HG02852 (cell line): Measurements from ENCODE around the gene SH3RF1.
"Not testable (repeated sequence)": the region's sequence is repeated elsewhere in the genome, so short reads cannot be mapped to it uniquely, and the experiment has no call there.

Source experiments
- ATAC-seq: cut with Tn5 transposase; IDR thresholded peaks from one replicate; pipeline ENCODE4 v1.9.1; 2021; ENCODE audit warnings: mild to moderate bottlenecking, moderate library complexity; ENCODE audit not compliant: unreplicated experiment

Gene SH3RF1

DNA sequence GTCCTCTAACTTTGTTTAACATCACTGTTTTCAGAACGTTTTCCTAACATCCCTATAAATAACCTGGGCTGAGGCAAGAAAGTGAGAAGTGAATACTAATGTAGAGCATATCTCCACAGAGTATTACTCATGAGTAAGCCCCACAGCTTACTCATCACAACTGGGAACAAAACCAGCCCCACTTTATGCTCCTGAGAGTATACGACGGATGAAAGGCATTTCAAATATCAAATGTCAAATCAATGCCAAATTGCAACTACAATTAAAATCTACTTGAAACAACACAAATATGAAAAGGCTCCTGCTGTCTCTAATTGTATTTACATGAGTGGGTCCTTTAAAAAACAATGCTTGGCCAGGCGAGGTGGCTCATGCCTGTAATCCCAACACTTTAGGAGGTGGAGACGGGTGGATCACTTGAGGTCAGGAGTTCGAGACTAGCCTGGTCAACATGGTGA, 41.2 kb downstream of the SH3RF1 start:
- ATAC-seq = no peak

DNA sequence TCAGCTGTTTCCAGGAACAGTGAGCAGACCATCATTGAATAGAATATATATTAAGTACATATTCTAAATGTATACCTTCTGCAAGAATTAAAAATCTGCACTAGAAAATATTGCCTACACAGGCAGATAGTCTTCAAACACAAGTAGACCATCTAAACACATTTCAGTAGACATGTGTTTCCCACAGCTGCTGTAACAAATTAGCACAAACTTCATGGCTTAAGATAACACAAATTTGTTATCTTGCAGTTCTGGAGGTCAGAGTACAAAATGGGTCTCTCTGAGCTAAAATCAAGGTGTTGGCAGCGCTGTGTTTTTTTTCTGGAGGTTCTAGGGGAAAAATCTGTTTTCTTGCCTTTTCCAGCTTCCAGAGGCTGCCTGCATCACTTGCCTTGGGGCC, 42.7 kb downstream of the SH3RF1 start:
- no peak for ATAC-seq

DNA sequence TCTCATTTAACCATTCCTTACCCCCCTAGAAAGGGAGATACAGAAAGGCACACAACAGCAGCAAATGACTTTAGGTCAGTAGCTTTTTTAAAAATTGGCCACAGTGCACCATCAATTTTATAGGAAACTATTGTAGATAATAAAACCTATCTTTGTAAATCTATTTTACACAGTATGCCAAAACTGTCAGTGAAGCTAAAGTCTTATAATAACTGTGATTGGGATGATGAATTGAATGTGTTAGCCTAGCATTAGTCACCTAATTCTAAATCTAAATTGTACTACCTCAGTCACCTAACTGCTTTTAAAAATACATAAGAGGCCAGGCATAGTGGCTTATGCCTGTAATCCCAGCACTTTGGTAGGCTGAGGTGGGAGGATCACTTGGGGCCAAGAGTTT, 44.2 kb downstream of the SH3RF1 start:
- ATAC-seq = no peak

DNA sequence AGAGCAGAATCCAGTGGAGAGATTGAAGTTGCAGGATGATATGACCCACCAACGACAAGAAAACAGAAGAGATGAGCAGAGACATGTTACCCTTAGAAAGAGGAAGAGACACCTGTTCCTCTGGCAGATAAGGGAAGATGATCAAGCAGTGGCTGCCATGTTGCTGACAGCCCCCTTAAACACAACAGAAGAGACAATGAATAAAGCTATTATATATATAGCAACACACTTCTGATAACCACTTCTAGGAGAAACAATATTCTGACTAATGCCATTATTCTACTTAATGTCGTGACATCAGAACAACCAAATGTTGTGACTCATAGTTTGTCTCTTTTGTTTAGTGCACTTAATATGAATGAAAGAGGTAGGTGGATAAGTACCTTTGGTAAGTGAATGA, 44.9 kb downstream of the SH3RF1 start:
- ATAC-seq = peak; percentile 46

DNA sequence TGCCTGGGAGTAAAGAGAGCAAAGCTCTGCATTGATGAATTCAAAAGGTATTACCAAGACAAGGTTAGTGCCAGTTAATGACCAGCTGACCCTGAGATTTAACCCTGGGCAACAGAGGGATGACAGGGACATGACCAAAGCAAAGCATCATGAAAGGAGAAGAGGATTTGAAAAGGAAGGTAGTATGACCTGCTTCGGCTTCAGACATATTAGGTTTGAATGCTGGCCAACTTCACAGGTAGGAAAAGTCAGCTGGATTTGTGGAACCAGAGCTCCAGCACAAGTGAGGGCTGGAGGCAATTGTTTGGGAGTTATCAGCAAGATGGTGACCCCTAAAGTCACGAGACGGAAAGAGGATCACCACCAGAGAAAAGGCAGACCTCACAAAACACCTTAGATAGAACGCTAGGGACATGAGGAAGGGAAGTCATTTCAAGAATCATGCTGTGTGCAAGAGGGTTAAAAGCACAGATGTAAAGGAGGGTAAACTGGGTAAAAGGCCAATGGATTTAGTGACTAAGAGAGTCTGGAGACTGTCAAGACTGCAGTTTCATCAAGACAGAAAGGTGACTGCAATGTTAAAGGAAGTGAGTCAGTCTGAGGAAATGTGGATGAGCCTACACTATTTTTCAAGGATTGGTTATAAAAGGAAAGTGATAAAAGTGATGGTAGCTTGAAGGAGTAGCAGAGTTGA, 45.6 kb downstream of the SH3RF1 start:
- peak; percentile 50 for ATAC-seq

DNA sequence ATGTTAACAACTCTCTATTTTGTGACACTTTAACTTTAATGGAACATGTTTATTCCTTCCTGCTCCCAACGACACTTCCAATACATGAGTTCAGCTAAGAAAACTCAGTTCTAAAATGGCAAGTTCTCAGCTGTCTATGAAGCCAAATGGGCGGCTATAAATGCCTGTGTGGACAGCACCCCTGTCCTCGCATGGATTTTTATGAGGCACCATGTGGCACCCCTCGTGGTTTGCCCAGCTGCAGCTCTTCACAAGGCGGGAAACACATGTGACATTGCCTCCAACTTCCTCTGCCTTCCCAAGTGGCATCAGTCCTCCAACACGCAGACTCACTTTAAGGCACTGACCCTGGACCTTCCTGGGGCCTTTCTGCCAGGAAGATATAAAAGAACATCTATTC, 48.0 kb downstream of the SH3RF1 start:
- no peak for ATAC-seq

DNA sequence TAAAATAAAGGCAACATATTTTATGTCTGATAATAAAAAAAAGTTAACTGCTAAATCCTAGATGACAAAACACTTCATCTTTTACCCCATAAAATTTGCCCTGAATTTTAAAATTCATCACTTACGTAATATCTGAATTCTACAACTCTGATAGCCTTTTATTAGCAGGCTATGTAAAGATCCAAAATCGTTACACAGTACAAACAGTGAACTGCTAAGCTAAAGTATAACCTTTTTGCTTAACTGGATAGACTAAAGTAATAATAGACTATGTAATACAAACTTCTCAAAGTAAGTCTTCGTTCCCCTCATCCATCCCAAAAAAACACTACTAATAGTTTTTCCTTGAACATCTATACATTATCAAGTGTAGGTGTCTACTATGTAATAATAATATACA, 49.1 kb downstream of the SH3RF1 start:
- ATAC-seq = no peak

DNA sequence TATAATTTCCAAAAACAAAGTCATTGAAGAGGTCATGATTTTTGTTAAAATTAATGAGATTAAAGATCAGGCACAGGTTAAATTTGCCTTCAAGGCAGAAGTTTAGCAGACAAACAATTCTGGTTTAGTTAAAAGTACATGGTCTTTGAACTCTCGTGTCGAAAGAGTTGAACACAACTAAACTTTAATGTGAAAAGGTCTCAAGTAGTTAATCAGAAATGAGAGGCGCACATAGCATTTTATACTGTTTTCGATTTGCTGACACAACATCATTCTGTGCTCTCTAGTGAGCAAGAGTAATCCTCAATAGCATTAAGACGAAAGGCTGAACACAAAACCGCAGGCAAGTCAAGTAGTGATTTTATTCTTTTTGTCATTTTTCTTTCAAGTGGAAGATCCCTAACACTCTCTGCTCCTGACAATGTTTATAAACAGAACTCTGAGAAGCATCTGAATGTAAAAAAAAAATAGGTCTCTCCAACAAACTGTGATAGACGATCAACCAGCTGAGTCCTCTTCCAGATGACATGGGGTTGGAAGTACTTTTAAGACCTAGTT, 49.8 kb downstream of the SH3RF1 start:
- ATAC-seq = no peak

DNA sequence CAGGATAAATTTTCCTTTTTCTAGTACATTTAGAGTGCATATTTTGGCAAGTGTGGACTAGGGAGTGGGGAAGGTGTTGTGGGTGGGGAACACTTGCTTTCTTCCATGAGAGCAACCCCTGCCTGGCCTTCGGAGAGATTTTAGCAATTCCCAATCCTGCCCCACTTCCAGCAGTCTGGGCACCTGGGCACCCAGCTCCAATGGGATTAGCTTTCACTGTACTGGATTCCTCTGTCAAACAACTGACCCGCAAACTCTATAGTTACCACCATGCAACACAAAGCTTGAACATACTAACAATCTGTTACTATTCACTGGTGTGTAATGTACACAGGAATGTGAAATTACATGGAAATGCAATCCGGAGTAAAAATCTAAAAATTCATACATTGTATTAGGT, 50.3 kb downstream of the SH3RF1 start:
- ATAC-seq = no peak

DNA sequence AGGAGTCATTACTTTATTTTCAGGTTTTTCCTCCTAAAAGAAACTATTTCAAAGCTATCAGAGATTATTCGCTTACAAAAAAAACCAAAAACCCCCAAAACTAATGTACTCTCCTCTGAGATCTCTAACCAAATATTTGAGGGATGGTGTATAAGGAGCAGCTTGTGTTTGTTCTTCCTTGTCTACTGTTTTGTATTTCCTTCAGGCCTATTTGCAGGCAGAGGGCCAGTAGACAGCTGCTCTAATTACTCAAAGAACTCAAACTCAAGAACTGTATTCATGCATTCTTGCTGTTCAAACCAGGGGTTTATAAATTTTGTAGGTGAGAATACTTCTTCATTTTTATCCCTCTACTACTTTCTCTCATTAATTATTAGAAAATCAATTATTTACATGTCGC, 51.3 kb downstream of the SH3RF1 start:
- no peak for ATAC-seq

DNA sequence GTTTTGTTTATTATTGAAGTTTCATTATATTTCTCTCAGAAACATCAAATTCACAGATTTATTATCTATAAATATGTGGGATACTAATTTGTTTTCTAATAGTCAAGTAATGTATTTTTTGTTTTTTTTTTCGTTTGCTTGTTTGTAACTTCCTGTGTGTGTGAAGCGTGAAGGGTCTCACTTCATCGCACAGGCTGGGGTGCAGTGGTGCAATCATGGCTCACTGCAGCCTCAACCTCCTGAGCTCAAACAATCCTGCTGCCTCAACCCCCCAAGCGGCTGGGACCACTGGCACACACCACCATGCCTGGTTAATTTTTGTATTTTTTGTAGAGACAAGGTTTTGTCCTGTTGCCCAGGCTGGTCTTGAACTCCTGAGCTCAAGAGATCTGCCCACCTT, 55.1 kb downstream of the SH3RF1 start:
- ATAC-seq = peak; percentile 41

DNA sequence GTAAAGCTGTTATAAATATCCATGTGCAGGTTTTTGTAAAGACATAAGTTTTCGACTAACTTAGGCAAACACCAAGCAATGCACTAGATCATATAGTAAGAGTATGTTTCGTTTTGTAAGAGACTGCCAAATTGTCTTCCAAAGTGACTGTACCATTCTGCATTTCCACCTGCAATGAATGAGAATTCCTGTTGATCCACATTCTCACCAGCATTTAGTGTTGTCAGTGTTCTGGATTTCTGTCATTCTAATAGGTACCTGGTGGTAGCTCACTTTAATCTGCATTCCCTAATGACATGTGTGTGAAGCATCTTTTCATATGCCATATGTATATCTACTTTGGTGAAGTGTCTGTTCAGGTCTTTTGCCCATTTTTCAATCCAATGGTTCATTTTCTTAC, 57.8 kb downstream of the SH3RF1 start:
- ATAC-seq = no peak

DNA sequence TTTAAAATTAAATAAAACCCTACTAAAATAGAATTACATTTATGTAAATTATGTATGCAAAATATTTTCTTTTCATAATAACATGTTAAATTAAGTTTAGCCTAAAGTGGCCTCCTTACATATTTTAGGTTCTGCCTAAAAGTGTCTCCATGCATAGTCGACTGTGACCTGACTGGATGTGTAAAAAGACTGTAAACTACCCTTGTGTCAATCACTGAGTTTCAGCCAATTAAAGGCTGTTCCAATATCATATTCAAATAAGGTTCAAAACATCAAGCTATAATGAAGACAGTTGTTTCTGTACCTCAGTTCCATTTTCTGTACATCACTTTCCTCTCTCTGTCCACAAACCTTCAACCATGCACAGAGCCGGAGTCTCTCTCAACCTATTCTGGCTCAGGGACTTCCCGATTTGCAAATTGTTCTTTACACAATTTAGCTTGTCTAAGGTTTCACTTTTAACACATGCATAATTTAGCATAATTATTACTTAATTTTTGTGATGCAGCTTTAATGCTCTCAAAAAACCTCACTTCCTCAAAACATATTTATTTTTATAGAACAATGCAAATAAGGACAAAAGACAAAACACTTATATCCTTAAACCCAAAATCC, 60.1 kb downstream of the SH3RF1 start:
- ATAC-seq = peak; percentile 93

DNA sequence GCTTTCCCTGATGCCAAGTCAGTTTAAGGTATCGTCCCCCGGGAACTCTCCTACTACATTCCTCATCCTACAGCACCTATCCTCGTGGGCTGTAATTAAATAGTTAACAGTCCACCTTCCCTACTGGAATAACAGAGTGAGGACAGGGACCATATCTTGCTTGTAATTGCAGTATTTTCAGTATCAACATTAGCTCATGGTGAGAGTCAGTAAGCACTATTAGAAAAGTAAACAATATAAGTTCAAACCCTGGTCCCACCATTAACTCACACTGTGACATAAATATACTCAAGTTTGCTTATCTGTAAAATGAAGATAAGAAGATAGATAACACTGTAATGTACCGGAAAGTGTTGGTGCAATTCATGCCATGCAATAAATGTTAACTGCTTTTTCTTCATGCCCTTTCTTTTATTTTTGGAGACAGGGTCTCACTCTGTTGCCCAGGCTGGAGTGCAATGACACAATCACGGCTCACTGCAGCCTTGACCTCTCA, 61.3 kb downstream of the SH3RF1 start:
- ATAC-seq = no peak

DNA sequence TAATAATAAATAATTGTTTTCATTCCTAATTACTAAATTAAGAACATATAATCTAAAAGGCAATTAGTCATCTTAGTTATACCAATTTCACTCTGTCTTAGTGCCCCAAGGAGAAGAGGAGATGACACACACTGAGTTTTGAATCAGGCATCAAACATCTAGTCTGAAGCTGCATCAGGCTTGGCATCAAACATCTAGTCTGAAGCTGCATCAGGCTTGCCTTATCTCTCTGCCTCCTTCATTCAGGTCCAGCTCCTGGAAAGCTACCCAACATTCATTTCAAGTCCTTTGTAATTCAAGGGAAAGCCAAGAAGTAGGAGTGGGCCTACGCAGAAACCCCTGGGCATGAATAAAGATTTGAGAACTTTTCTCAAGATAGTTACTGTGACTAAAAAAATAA, 62.2 kb downstream of the SH3RF1 start:
- ATAC-seq = no peak

DNA sequence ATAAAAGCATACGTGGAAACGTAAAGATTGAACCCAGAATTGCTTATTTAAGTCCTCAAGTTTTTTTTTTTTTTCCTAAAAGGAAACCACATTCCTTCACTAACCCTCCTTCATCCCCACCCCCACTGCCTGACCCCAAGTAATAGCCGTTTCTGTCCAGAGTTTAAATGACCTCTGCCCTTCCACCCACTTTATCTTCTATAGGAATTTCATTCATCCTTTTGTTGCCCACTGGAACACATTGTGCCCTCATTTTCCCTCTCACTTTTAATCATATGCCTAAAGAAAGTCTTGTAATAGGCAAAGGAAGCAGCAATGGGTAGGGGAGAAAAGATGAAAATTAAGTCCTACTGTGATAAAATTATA, 62.7 kb downstream of the SH3RF1 start:
- ATAC-seq = no peak

DNA sequence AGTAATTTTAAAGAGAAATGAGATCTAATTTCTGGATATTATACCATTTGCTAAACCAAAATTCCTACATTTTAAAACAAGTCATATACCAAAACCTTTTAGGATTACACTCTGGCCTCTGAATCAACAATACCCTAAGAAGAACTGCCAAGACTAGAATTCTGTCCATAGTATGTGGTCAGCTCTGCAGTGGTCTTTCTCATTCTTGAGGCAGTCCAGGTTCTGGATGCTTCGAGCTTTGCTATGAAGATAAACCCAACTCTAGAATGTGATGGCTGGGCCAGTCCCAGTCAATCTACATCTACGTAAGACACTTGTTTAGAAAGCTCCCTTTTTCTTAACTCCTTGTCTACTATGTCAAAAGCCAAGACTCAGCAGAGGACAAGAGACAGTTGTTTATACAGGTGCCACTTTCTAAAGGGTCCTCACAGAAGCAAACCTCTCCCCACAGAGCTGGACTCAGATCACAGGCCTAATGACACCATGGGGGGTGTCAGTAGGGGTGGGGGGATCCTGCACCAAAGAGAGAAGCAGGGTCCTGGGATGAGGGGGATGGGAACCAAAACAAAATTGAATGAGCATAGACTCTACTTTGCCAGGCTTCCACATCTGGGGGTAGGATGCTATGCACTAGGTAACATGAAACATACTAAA, 63.2 kb downstream of the SH3RF1 start:
- ATAC-seq = no peak

DNA sequence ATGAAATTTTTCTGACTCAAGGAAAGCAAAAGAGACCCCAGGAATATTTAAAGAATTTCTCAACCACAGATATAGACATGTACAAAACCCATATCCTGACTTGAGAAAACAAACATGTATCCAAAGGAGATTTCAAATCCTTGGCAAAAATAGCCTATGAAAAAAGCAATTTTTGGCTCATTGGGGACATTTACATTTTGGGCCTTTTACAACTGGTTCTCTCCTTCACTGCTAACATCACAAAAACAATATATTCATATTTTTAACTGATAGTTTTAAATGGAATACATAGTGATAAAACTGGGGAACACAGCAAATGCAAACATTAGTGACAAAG, 65.0 kb downstream of the SH3RF1 start:
- no peak for ATAC-seq

DNA sequence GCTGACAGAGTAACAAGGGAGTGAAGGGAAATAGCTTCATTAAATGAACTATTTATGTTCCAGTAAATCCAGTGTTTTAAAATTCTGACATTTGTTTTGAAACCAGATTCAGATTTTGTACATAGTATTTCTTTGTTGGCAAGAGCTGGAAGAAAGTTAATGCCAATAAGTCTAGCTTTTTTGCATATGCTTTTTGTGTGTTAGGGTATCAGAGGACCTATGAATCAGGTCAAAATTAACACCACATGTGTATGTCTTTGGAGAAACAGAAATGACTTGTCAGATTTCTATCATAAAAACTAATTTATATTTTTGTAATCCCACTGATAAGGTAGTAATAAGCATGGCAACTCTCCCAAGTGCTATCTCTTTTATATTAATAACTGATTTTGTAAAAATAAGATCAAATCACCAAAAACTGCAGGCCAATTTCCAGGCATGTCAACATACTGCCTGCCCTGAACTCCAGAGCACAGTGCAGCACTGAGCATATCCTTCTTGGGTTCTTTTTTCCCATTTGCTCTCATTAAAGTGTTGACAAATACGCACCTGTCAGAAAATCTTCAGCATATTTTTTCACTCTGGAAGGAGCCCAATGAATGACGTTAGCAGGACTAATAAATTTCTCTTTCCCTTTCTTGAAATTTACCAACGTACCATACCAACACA, 65.5 kb downstream of the SH3RF1 start:
- no peak for ATAC-seq

DNA sequence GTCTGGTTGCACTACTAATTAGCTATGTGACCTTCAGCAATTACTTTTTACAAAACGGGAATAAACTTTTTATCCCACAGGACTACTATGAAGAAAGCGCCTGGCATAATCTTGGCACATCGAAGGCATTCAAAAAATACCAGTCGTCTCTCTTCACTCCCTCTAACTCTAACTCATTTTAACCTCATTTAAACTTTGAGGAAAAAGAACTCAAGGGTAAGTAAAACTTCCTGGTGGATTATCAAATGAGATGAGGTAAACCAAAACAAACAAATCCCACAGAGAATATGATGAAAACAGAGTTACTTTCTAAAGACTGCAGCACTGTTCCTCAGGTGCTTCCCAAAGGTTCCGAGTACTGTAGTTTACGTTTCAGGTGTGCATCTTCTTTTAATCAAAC, 66.9 kb downstream of the SH3RF1 start:
- no peak for ATAC-seq

DNA sequence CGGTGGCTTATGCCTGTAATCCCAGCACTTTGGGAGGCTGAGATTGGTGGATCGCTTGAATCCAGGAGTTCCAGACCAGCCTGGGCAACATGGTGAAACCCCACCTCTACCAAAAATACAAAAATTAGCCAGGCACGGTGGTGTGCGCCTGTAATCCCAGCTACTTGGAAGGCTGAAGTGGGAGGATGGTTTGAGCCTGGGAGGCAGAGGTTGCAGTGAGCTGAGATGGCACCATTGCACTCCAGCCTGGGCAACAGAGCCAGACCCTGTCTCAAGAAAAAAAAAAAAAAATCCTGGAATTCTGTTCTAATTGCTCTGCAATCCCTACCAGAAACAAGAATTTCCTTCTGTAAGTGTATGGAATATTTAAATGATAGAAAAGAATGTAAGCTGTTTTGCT, 67.5 kb downstream of the SH3RF1 start:
- ATAC-seq = not testable (repeated sequence)

DNA sequence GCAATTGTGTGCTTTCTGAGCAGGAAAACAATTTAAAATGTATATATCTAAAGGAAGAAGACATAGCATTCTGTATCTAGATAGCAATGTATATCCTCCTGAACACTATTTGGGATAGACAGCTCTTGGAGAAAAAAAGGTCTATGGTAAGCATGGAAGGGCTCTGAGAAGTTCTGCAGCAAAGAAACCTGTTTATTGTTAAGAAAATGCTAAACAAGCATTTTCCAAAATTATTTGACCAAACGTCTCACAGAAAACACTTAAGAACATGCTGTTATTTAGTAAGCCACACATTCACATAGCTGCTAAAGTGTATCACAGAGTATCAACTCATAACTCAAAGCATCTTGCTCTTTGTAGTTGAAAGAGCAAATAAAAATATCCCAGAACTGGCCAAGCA, 67.9 kb downstream of the SH3RF1 start:
- no peak for ATAC-seq
